ENCODE results near the gene FMNL3.
A peak's percentile ranks its signal among the peaks of the same experiment; 100 is the strongest.

The FMNL3 gene

DNA sequence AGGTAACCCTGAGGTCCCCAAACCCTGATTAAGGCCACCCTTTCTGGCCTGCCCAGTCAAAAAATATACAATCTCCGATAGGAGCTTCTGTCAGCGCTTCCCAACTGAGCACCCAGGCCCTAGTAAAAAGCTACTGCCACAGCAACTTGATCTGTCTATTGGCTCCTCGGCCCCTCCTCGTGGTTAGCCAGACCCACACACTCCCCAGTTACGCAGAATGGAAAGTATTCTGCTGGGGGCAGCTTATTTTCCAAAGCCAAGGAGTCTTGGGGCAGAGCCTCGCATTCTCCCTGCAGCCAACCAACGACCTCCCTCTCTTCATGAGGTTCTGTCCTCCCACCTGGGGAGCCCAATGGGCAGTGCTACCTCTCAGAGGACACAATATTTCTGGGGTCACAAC is 32.1 kb downstream of the FMNL3 start:
- DNase-seq (ENCODE audit: low read depth), result no peak

DNA sequence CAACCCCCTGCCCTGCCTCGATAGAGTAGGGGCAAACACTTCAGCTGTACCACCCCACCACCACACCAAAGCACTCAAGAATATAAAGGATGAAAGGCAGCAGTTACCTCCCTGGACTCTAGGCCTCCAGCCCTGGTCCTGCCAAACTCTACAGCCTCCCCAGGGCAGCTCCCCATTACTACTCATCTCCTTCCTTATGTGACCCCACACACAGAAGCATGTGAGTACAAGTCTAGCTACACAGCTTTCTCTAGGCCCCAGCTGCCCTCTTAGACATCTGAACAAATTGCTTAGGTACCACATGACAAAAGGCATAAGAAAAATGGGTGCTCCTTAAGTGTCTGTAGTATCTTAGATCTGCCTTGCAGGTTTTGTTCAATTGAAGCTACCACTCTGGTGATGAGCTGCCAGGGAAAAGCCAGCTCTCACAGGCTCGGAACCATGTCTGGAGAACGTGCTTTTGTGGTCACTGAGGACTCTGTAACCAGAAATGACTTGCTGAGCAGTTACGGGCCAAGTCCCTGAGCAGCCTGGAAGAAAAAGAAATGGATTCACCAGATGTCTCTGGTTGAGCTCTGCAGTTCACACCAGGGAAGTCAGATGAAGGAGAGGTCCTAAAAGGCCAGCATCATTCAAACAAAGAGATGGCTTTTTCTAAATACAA is 32.8 kb downstream of the FMNL3 start:
- no peak for DNase-seq (ENCODE audit: low read depth)

DNA sequence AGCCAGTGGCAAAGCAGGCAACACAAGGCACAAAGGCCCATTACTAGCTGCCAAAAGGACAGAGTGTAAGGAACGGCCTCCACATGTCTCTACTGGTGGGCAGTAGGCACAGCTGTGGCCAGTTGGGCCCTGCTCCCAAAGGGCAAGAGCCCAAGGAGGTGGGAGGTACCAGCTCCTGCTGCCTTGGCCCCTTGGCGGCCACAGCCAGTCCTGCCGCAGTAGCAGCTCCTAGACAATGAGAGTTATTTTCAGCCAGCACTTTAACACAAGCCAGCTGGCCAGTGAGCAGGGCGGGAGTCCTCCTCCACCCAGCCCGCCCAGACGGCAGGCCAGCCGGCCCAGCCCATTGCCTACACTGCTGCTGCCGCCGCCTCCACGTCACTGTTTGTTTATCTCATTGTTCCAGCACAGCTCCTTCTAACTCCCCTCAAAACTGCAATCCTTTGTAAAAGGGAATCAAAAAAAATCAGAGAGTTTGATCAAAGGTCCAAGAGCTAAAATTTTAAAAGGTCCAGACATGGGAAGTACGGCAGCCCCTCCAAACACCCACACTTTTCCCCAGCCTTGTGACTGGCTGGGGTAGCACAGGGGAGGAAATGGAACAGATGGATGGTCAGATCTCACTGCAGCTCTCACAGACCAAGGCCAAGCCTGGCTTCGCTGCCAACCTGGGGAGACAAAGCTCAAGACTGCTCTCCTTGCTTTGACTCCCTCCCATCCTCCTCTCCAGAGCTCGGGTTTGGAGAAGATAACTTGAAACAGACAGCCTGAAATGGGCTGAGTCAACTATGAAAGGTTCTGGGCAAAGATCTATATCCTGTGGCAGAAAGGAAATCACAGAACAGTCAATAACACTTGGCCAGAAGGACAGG is 33.5 kb downstream of the FMNL3 start:
- DNase-seq (ENCODE audit: low read depth), result no peak

DNA sequence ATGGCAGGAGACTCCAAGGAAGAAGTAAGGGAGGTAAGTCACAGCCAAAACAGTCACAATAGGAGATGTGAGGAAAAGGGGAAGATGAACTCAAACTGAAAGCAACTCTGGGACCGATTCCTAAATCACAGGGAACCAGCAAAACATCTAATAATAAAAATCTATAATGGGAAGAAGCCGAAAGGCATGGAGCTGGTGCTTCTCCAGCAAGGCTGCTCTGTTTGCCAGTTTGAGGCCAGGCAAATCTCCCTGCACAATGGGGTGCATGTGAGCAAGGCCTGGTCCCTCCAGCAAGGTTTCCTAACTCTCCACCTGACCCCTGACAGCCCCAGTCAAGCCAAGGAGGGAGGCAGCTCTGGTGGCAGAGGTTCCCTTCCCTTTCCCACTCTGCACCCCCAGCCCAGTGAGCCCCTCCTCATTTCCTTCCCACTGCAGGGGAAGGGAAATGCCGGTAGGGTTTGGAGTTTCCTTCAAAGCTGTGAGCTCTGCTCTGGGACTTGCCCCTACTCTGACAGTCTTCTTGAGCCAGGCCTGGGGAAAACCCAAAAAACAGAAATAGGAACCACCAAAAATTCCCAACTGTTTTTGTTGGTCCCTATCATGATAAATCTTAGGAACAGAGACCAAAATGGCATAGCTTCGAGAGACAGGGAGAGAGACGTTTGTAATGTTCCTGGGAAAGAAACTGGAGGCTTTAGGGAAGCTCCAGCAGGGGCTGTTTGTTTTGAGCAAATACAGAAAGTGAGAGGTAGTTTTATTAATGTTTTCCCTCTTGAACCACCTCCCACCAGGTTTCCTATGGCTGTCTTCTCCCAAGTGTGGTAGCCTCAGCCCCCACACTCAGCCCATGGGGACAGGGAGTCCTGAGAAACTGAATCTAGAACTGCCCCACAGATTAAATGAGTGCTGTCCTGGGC is 34.6 kb downstream of the FMNL3 start:
- DNase-seq (ENCODE audit: low read depth), result no peak

DNA sequence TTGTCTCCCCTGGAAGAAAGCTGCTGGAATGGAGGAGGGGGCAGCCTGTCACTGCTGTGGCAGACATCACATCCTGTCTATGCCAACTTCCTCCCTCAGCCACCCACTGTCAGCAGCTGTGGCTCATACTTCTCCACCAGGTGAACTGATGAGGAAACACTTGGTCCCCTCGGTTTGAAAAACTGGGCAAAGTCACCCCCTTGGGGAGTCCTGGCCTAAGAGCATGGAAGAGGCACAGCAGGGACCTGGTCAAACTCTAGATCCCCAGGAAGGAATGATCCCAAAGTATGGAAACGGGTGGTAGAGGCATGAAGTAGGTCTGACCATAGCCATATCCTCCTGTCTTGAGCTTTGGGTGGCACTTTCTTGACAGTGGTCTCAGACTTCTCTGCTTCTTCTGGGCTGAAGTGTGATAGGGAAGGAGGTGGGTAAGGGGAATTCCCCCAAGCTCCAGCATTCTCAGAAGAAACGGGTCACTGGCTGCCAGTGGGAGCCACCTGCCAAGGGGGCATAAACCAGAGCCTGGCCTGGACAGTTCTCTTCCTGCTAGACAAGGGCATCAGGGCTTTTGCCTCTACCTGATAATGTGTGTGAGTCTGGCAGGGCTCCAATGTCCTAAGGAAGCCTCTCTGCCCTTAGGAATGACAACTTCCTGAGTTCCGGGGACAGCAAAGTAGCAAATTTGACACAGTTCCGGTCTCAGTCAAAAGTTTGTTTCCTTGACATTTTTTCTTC is 36.0 kb downstream of the FMNL3 start:
- peak; percentile 32 for DNase-seq (ENCODE audit: low read depth)

DNA sequence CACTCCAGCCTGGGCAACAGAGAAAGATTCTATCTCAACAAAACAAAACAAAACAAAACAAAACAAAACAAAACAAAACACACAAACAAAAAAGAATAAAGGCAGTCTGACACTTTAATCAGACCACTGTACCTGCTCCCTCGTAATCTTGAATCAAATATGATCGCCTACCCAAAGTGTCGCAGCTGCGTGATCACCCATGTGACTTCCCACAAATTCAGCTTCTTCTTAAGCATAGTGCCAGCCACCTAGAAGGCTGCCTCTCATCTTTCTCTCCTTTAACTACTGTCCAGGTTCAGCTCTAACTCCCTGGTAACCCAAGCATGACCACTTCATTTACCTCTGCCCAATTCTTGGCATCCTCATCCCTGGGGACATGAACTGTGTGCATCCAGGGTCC is 37.4 kb downstream of the FMNL3 start:
- no peak for DNase-seq (ENCODE audit: low read depth)

DNA sequence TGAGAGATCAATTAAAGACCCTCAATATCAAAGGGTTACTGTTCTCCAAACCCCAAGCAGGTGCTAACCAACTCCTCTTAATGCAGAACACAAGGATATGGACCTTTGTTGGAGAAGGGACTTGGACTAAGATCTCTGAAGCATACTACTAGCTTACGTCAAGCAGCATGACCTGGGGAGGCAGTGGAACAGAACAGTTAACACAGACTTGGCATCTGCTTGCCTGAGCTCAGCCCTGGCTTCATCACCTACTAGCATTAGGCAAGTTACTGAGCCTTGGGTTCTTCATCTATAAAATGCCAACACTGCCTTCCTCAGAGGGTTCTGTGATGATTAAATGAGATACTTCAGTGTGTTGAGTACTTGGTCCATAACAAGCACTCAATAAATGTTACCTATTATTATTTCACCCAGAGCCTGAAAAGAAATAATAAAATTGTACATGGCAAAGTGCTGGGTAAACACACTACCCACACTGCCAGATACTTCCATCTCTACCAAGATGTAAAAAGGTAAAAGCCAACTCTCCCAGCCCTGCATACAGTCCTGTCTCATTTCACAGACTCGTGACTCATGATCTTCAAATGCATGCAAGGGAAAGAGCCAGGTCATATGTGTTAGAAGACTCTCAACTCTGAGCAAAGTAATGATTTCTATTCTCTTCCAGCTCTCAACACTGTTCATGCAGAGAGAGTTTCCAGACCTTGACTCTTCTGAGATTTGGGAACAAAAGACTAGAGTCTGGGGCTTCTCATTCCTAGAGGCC is 39.7 kb downstream of the FMNL3 start:
- DNase-seq (ENCODE audit: low read depth), result no peak

DNA sequence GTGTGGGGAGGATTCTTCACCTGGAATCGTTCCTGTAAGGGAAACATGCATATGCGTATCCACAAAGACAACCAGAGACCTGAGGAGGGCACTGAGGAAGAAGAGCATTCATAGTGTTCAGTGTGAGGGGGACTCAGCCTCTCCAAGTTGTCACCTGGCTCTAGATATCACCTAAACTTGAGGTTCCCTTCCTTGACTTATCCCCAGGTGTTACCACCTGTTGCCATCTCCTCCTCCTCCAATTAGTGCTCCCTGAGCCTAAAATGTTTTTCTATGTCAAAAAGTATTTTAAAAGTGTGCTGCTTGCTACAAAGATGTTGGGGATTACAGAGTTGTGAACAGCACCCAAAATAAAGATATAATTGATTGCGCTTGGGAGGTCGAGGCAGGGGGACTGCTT is 41.0 kb downstream of the FMNL3 start:
- no peak for DNase-seq (ENCODE audit: low read depth)

DNA sequence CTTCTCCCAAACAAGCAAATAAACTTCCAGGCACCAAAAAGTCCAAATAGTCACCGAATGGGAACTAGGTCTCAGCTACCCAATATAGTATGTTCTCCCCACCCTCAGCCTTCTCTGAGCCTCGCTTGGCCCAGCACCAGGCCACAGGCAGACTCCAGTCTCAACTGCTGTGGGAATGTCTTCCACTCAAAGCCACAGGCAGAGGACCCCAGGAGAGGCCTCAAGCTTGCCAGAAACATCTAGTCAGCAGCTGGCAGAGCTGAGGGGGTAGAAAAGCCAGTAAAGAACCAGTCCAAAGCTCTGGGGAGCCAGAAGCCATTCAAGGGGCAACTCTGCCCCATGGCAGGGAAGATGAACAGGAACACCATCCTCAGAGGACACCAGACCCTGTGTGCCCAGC is 41.8 kb downstream of the FMNL3 start:
- no peak for DNase-seq (ENCODE audit: low read depth)

DNA sequence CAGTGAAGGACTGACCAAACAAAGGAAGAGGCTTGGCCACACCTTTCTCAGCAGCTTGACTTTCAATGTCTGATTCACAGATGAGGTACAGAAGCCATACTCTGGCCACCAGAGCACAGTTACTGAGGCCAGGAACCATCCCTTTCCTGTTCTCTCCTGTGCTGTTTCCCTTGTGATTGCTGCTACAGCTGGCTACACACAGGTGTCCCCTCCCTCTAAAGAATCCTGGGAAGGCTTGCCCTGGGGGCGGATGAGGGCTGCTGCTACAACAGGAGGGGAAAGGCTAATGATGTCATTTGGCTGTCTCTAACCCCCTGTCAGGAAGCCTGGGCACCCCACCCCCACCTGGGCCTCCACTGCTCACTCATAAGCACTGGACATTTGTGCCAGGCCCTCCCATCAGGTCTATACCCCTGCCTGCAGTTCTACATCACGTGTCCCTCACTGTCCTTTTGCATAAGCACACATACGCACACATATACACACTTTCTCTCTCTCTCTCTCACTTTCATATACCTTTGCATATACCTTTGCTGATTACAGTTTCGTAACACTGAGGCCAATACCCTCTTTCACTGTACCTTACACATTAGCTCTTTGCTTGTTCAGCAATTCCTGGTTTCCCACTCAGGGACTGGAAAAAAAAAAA is 42.5 kb downstream of the FMNL3 start:
- DNase-seq (ENCODE audit: low read depth), result no peak

DNA sequence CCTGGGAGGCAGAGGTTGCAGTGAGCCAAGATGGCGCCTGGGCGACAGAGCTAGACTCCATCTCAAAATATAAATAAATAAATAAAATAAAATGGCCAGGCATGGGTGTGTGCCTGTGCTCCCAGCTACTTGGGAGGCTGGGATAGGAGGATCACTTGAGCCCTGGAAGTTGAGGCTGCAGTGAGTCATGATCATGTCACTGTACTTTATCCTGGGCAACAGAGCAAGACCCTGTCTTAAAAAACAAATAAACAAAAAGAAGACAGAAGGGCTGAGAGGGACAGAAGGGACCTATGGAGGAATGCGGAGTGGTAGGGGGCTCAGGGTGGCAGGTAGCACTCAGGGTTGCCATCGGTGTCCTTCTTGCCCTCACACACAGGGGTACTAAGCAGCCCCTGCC is 43.0 kb downstream of the FMNL3 start:
- no peak for DNase-seq (ENCODE audit: low read depth)

DNA sequence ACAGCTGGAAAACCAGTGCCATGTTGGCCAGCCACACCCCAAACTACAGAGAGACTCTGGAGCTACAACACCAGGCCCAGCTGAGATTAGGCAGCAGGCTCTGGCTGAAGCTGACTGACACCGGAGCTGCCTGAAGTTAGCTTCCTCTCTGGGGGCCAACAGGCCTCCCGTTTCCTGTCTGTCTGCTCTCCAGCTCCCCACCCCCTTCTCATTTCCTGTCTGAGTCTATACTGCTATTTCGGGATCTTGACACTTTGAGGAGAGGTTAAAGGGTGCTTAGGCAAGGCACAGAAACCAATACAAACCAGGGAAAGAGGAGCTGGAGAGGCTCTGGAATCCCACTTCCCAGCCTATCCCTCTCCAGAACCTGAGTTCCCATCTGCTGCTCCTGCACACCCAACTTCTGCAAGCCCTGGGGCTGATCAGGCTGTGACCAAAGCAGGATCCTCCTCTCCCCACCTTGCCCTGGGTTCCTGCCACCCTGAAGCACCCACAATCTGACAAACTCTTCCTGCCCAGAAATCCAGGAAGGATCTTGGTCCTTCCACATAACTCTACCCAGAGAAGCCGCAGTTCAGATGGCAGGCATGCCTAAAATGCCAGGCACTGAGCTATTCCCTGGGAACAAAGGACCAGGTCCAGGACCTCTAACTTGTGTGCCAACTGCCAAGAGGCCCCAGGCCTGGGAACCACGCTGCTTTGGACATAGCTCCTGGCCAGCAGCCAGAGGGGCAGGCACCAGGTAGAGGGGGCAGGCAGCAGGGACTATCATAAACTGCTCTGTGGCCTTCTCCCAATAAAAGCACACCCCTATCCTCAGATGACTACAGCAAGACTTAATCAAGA is 44.0 kb downstream of the FMNL3 start:
- DNase-seq (ENCODE audit: low read depth), result peak; percentile 53

DNA sequence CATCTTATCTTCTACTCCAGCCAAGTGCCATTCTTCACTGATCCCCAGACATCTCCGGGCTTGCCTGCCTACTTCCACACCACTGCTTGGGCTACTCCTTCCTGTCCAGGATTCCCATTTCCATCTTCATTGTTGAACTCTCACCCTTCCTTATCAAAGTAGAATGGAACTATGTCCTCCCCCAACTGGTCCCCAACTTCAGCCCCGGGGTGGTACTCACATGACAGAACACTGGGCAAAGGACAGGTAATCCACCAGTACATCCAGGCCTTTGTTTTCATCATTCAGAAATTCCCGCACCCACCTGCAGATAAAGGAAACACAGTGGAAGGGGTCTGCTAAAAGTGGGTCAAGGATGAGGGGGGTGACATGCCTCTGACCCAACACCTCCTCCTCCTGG is 45.5 kb downstream of the FMNL3 start:
- no peak for DNase-seq (ENCODE audit: low read depth)

DNA sequence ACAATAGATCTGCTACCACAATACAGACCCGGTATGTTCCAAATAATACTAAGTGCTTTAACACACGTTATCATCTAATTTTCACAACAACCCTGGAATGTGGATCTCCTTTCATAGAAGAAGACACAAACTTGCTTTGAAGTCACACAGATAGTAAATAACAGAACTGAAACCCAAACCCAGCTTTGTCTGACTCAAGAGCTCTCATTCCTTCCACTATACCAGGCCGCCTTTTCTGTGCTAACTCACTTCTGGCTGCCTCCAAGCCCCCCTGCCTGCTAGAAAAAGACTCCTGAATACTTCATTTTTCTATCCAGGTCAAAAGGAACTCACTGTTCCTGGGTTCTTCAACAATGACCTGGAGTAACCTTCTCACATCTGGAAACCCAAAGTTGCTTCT is 46.0 kb downstream of the FMNL3 start:
- DNase-seq (ENCODE audit: low read depth), result no peak

DNA sequence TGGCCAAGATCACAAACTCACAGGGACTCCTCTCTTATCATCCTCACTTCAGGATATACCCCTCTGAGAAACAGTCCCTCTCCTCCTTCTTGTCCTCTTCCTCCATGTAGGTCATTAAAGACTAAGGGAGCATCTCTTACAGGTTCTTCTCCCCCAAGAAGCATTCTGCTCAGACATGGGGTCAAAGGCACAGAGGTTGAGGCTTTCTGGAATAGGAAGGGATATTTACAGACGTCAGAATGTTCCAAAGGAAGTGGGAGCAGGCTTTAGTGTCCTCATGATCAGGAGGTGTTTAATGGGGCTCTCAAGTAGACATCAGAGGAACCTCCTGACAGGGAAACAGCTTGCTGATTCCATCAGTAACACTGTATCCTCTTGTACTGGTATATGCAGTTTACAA is 47.5 kb downstream of the FMNL3 start:
- no peak for DNase-seq (ENCODE audit: low read depth)

DNA sequence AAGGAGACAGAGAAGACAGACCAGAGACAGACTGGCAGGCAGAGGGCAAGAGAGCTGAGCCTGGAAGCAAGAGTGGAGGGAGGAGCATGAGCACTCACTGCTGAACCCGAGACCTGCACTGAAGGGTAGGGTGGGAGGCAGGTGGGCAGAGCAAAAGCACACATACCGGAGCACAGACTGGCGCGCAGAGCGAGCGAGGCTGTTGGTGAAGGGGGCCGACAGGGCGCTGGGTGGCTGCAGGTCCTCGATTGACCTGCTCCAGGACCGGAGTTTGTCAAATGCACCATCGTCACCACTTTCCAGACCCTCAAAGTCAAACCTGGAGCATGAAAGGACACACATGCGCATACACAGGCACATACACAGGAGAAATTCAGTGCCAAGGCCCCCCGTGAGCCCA is 48.9 kb downstream of the FMNL3 start:
- DNase-seq (ENCODE audit: low read depth), result no peak

DNA sequence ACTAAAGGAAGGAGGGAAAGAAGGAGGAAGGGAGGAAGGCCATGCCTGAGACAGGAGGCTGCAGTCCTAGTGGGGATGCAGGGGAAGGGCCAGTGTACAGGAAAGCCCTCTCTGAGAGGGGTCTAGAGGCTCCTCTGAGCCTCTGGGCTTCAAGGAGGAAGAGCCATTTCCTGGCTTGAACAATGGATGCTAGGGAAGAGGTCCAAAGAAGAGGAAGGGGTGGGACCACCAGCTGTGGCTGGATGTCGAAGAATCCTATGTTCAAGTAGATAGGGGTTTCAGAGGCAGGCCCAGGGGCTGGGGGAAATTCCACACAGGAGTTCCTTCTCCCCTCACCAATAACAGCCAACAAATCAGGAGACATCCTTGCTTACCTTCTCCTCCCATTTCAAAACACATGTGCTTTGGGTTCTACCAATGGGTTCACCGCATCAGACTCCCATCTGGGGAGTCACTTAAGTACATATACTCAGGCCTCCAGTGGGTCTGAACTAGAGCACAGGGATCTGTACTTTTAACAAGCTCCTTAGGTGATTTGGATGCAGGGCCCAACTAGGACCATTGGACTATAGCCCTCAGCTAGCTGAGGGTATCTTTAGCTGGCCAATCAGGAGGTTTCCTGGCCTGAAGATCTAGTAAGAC is 51.5 kb downstream of the FMNL3 start:
- DNase-seq (ENCODE audit: low read depth), result no peak

DNA sequence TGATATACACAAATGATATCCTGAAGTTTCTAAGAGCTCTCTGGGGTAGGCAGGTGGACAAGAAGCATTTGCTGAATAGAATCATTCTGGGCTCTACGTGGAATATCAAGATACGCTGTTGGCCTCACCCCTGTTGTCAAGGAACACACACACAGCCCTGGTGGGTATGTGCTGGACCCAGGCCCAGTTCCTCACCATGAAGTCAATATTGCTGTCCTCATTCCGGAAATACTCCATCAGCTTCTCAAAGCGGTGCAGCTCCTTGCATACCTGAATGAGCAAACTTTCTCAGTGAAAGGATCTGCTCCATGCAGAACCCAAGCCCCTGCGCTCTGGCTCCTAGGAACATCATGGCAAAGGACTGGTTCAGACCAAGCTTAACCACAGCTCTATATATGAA is 52.5 kb downstream of the FMNL3 start:
- no peak for DNase-seq (ENCODE audit: low read depth)

DNA sequence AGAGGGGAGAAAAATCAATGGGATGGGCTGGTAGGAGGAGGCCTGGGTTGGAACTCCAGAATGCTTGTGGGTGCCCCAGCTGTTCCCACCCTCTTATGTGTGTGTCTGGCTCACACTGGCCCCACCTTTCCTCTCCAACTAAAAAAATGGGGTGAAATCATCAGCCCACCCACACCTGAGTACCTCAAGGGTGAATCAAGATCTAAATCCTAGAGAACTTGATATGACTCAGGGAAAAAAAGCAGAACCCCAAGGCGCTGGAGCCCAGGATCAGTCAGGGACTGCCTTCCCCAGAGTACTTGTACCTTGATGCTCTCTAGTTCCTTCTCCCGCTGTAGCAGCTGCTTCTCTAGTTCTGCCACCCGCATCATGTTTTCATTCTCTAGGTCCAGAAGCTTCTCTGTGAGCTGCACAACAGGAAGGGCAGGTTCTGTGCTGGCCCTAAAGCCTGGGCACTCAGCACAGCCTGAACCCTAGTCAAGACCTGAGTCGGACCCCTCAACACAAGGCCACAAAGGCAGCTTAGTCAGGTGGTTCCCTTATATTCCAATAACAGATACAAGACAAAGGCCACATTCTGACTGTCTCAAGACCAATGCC is 54.2 kb downstream of the FMNL3 start:
- DNase-seq (ENCODE audit: low read depth), result no peak
